Uterus (tissue), 4 donors: ENCODE data around the gene NOA1. TPM values are rescaled to one million over a fixed set of nuclear protein-coding genes. Genes with fewer than 3 reads are reported as not detected.

Source experiments
- DNase-seq, 2 donors: peaks; one replicate each; pipeline ENCODE4 v3.0.0-alpha.2; 2019 to 2020
- H3K27ac ChIP-seq, 2 donors: fragments of 200-600 bp; sonication (generic); 1 replicate in 1 of 2; 2 replicates in 1 of 2; pipeline ENCODE4 v1.5.1; 2016 to 2018
- H3K27me3 ChIP-seq, 2 donors: fragments of 200-600 bp; sonication (generic); one replicate each; pipeline ENCODE4 v1.5.1; 2018 to 2019; ENCODE audit warnings: control low read depth in 1 of 2
- H3K36me3 ChIP-seq, 2 donors: fragments of 200-600 bp; sonication (generic); one replicate each; pipeline ENCODE4 v1.5.1; 2019; ENCODE audit warnings: control low read depth in 1 of 2
- H3K4me1 ChIP-seq, 2 donors: fragments of 200-600 bp; sonication (generic); one replicate each; pipeline ENCODE4 v1.5.1; 2018 to 2019; ENCODE audit warnings: control low read depth in 1 of 2
- H3K4me3 ChIP-seq, 2 donors: fragments of 200-600 bp; sonication (generic); 1 replicate in 1 of 2; 2 replicates in 1 of 2; pipeline ENCODE4 v1.5.1; 2018 to 2019; ENCODE audit warnings: mild to moderate bottlenecking in 1 of 2
- H3K9me3 ChIP-seq, 2 donors: fragments of 200-600 bp; sonication (generic); one replicate each; pipeline ENCODE4 v1.5.1; 2019; ENCODE audit warnings: control low read depth in 1 of 2
- CTCF ChIP-seq, 4 experiments: fragments of 200-600 bp in 2 of 4; fragments of 450-650 bp in 2 of 4; sonication (generic) in 2 of 4; IDR thresholded peaks; one replicate each; pipeline ENCODE4 v1.5.1; 2016 to 2019; ENCODE audit warnings: antibody characterized with exemption in 4 of 4, mild to moderate bottlenecking in 2 of 4, moderate library complexity in 1 of 4
- POLR2A ChIP-seq, 2 donors: fragments of 450-650 bp; IDR thresholded peaks; one replicate each; pipeline ENCODE4 v1.6.1; 2016; ENCODE audit warnings: antibody characterized with exemption in 2 of 2, mild to moderate bottlenecking in 1 of 2, moderate library complexity in 1 of 2
- intact Hi-C: fragments of 100-400 bp; cut with DNase I; formaldehyde crosslinking; loops from one replicate; pipeline ENCODE4 v1.15.1; 2023; ENCODE audit warnings: low total_unique reads
- total RNA-seq, 4 donors: library from RNA; depleted of rRNA in 3 of 4; stranded (reverse); fragments of >200 nt in 3 of 4; gene quantifications; one replicate each; pipeline versions ENCODE4 v1.1.0 to v1.2.4, GENCODE V29; 2014 to 2023
- donor health status: DM: yes; HTN: yes; CAD: no.

Gene NOA1
- 10 to 100 TPM; 14.1 to 21.8 (median 18.4) TPM for total RNA-seq

DNA sequence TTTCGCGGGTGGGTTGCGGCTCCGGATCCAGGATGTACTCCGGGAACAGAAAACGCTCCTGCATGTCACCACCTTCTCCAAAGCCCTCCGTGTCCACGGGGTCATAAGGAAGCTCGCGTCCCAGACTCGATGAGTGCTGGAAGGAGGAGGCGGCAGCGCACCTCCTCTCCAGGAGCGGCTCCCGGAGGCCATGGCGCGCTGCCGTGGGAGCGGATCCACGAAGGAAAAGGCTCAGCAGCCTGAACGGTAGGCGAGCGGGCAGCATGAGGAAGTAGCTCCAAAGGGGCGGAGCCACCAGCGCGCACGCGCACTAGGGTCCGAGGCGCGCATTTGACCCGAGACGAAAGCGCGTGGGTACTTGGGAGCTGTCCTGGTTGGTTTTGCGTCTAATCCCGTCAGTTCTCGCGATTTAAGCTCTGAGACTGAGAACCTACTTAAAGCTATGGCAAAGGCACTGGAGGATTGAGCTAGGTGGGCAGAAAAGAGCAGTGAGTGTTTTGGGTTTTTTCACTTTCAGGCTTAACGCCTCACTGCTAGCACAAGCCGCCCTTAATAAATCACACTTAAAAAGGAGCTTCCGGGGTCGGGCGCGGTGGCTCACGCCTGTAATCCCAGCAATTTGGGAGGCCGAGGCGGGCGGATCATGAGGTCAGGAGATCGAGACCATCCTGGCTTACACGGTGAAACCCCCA, at the start of gene NOA1:
Gene NOA1 (minus strand): TSS at position 286 of the 692 bp plus-strand sequence. CDS start 21 bp downstream, at position 265.
- peak; percentile 98 to 99 for DNase-seq
- H3K4me1 ChIP-seq, result peaks cover 7 to 8% of the 10 kb centered on the region in 2 donors
- TF ChIP-seq POLR2A (IDR thresholded peaks at IDR 0.05), result peak; percentile 56 to 80
- no peak for TF ChIP-seq CTCF (IDR thresholded peaks at IDR 0.05)
- intact Hi-C loops, result no loop called here
- H3K27ac ChIP-seq, result peak within 1 kb of the TSS; percentile 89 to 92
- H3K4me3 ChIP-seq, result peak within 1 kb of the TSS; percentile 62 to 98
- H3K9me3 ChIP-seq, result peaks cover 0 to 8% of the 10 kb centered on the region in 2 donors
- H3K27me3 ChIP-seq, result no peaks in the 10 kb centered on the region
- no peaks in the 10 kb centered on the region for H3K36me3 ChIP-seq

GRCh38 chr4:57023104-57023503, 45.7 kb upstream of the NOA1 start:
- Histone ChIP-seq H3K27ac (no peak overlapping the region), H3K9me3 (no peaks in the 10 kb centered on the region), H3K4me1 (no peaks in the 10 kb centered on the region), H3K27me3 (no peaks in the 10 kb centered on the region), H3K36me3 (no peaks in the 10 kb centered on the region), H3K4me3 (no peak overlapping the region)
- TF ChIP-seq CTCF (IDR thresholded peaks at IDR 0.05), result no peak
- TF ChIP-seq POLR2A (IDR thresholded peaks at IDR 0.05), result no peak
- no peak for DNase-seq
- intact Hi-C loops, result no loop called here

DNA sequence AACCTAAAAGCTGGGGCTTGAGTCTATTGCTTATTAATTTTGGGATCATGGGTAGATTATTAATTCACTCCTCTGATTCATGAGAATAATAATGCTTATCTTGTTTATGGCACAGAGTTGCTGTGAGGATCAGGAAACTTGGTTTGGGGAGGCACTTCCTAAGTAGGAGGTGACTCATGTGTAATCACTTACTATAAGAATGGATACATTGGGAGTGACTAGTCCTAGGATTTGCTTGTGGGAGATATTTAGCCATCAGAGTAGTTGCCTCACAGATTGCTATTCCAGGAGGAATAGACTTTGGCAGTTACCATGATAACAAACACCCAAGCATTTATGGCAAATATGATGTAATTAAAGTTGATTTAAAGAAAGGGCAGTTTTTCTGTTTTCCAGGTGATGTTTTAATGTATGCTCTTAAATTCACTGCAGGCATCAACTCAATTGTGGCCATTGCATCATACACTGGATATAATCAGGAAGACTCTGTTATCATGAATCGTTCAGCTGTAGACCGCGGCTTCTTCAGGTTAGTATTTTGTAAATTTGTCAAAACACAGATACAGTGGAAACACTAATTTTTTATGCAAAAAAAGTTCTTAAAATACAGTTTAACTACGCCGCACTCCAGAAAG, 43.2 kb upstream of the NOA1 start:
- H3K27ac ChIP-seq, result peak overlapping the region in 1 of 2 donors; percentile 4
- no peaks in the 10 kb centered on the region for H3K4me1 ChIP-seq
- no peak overlapping the region for H3K4me3 ChIP-seq
- no peaks in the 10 kb centered on the region for H3K36me3 ChIP-seq
- DNase-seq, result no peak
- no peaks in the 10 kb centered on the region for H3K27me3 ChIP-seq
- no peak for TF ChIP-seq CTCF (IDR thresholded peaks at IDR 0.05)
- no peak for TF ChIP-seq POLR2A (IDR thresholded peaks at IDR 0.05)
- no peaks in the 10 kb centered on the region for H3K9me3 ChIP-seq
- intact Hi-C loops, result no loop called here

DNA sequence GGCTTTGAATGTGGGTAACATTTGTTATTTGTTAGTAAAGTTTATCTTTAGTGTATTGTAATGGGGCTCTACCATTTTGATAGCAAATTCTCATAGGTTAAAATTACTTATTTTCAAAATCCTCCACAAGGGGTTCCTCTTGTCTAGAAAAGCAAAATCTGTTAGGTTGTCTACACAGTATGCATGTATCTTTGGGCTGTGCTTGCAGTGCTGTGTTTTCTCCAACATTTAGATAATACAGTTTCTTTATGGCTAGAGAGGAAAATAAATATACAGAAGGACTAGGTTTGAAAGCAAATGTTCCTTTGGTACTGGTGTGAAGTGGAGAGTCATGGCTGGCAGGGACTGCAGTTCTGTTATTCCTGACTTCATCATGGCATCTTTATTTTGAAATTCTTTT, 41.6 kb upstream of the NOA1 start:
- Histone ChIP-seq H3K4me3 (no peak overlapping the region), H3K9me3 (no peaks in the 10 kb centered on the region), H3K36me3 (no peaks in the 10 kb centered on the region), H3K27me3 (no peaks in the 10 kb centered on the region), H3K4me1 (no peaks in the 10 kb centered on the region), H3K27ac (no peak overlapping the region)
- TF ChIP-seq CTCF (IDR thresholded peaks at IDR 0.05) (no peak), POLR2A (IDR thresholded peaks at IDR 0.05) (no peak)
- intact Hi-C loops, result no loop called here
- no peak for DNase-seq

DNA sequence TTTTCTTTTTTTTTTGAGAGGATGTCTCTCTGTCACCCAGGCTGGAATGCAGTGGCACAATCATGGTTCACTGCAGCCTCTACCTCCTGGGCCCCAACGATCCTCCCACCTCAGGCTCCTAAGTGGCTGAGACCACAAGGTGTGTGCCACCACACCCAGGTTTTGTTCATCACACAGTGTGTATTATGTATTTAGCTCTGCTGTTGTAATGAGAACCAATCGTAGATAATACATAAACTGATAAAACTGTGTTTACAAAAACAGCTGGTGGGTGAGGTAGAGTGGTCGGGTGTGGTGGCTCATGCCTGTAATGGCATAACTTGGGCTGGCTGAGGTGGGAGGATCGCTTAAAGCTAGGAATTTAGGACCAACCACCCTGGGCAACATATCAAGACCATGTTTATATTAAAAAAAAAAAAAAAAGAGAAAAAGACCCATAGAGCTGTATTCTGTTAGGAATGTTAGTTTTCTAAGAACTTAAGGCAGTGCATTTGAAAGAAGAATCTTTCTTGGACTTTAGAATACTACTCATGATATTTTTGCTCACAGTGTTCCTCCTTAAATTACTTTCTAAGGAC, 36.2 kb upstream of the NOA1 start:
- Histone ChIP-seq H3K4me1 (no peaks in the 10 kb centered on the region), H3K9me3 (no peaks in the 10 kb centered on the region), H3K27me3 (no peaks in the 10 kb centered on the region), H3K36me3 (no peaks in the 10 kb centered on the region), H3K27ac (no peak overlapping the region), H3K4me3 (no peak overlapping the region)
- no peak for DNase-seq
- no peak for TF ChIP-seq POLR2A (IDR thresholded peaks at IDR 0.05)
- intact Hi-C loops, result no loop called here
